GM21381 (cell line): ENCODE measurements around the gene CGAS.
"Not testable (repeated sequence)": the region's sequence is repeated elsewhere in the genome, so short reads cannot be mapped to it uniquely, and the experiment has no call there.

Source experiments
- ATAC-seq: cut with Tn5 transposase; IDR thresholded peaks from one replicate; pipeline ENCODE4 v1.9.1; 2021; ENCODE audit warnings: mild to moderate bottlenecking, moderate library complexity; ENCODE audit not compliant: unreplicated experiment

The CGAS gene

DNA sequence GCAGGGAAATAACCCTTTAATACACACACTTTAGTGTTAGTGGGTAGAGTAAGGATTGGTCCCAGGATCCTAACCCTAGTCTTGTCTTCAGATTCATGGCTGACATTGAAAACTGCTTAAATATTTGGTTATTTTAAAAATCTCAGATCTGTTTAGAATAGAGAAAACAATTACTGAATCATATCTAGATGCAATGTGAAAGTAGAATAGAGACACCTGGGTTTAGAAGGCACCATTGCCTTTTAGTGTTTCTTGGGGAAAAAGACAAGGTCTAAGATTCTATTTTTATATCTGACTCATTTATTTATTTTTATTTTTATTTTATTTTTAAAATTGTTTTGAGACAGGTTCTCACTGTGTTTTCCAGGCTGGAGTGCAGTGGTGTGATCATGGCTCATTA is 51.4 kb downstream of the CGAS start:
- ATAC-seq = no peak

DNA sequence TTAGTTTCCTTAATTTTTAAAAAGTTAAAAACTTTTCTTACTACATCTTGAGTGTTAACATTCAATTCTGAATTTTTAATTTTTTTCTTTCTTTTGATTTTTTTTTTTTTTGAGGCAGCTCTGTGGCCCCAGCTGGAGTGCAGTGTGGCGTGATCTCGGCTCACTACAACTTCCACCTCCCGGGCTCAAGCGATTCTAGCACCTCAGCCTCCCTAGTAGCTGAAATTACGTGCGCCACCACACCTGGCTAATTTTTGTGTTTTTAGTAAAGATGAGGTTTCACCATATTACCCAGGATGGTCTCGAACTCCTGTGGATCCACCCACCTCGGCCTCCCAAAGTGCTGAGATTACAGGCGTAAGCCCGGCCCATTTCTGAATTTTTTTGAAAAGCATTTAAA is 56.2 kb downstream of the CGAS start:
- ATAC-seq = no peak

DNA sequence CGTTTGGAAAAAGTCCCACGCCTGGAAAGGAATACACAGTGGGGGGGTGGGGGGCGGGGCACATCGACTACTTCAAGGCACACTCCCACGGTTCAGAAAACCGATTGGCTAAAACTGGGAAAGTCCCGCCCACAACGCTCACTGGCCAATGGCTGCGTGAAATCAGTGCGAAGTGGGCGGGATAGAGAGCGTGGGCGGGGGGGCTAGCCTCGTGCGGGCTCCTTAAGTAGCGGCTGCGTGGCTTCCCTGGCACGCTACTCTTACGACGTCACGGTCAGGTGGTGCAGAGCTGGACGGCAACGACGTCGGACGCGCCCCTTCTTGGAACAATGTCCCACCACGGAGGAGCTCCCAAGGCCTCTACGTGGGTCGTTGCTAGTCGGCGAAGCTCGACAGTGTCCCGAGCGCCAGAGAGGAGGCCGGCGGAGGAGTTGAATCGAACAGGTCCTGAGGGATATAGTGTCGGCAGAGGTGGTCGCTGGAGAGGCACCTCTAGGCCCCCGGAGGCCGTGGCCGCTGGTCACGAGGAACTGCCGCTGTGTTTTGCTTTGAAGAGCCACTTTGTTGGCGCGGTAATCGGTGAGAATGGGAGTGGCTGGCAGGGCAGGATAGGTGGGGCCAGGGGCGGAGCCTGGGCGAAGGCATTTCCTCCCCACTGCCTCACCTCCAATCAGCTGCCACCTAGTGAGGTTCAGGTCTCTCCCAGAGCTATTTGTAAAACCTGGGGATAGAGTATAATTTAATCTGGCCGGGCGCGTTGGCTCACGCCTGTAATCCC is 57.3 kb downstream of the CGAS start, which contains the start of gene DDX43:
DDX43 (plus strand) TSS at position 252 of the 778 bp plus-strand sequence; CDS start at position 330, 78 bp downstream.
- no peak for ATAC-seq

DNA sequence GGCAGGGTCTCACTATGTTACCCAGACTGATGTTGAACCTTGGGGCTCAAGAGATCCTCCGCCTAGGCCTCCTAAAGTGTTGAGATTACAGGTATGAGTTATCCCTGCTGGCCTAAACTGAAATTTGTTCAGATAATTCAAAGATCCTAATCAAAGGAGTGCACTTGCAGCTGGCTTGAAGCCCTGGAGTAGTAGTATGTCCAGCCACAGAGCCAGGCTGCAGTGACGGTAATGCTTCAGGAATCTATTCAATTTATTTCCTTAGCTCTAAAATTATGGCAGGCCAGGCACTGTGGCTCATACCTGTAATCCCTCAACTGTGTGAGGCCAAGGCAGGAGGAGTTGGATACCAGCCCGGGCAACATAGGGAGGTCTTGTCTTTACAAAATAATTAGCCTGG is 58.8 kb downstream of the CGAS start:
- ATAC-seq = no peak

DNA sequence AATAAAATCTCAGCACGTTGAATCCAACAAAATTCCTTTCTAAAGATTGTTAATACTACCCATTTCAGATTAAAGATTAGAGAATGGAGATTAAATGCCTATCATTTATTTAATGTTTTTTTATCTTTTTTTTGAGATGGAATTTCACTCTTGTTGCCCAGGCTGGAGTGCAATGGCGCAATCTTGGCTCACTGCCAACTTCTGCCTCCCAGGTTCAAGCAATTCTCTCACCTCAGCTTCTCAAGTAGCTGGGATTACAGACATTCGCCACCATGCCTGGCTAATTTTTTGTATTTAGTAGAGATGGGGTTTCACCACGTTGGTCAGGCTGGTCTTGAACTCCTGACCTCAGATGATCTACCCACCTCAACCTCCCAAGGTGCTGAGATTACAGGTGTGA is 59.9 kb downstream of the CGAS start:
- not testable (repeated sequence) for ATAC-seq

DNA sequence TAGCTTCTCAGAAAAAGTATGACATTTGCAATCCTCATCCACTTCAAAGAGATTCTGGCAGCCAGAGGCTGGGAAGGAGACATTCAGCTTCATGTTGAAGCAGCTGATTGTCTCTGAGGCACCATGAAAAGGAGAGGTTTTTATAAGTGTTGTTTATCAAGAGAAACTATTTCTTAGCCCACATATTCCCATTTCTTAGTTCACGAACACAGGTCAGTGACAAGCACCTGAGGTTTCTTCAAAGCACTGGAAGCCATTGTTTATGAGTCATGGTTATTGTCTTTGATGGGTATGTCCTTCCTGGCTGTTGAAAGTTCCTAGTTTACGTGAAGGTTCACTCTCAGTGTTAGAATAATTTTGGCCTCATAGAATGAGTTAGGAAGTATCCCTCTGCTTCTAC is 60.4 kb downstream of the CGAS start:
- no peak for ATAC-seq

GRCh38 chr6:73389854-73390253 is 62.2 kb downstream of the CGAS start:
- no peak for ATAC-seq

GRCh38 chr6:73388800-73389512 is 63.1 kb downstream of the CGAS start:
- ATAC-seq = peak; percentile 78

- peak; percentile 12 for ATAC-seq
Measured at GRCh38 chr6:73388433-73388799, 63.7 kb downstream of the CGAS start.

- ATAC-seq = no peak
Measured at GRCh38 chr6:73382462-73383113, 69.5 kb downstream of the CGAS start.

GRCh38 chr6:73381531-73381930 is 70.6 kb downstream of the CGAS start:
- ATAC-seq = not testable (repeated sequence)

- ATAC-seq = no peak
Measured at GRCh38 chr6:73377225-73377624, 74.9 kb downstream of the CGAS start.

- no peak for ATAC-seq
Measured at GRCh38 chr6:73375216-73375615, 76.9 kb downstream of the CGAS start.
